IMR-90 (cell line): ENCODE results near the gene FAM174B. TPM values are rescaled to one million over a fixed set of nuclear protein-coding genes. Genes with fewer than 3 reads are reported as not detected.

Experiments
- ATAC-seq: fragments of 200-7000 bp; cut with Tn5 transposase; 2 replicates; pipeline ENCODE4 v1.9.1; 2020; ENCODE audit warnings: low read depth, mild to moderate bottlenecking, moderate library complexity
- BruUV-seq: library from RNA; stranded (reverse); fragments of 400-500 nt; replicated peaks from 2 replicates; lab custom pipeline; 2021; lab: Mats Ljungman, UMichigan
- CTCF ChIA-PET: fragments of 300-600 bp; formaldehyde crosslinking; extraction: SDS; loops from one replicate; lab custom pipeline; 2021; ENCODE audit warnings: antibody characterized with exemption; lab: Yijun Ruan, JAX
- POLR2A ChIA-PET: fragments of 300-600 bp; sonication (Branson Sonifier 250); formaldehyde crosslinking; loops from one replicate; lab custom pipeline; 2022; ENCODE audit warnings: antibody characterized with exemption; ENCODE audit not compliant: unreplicated experiment; lab: Charles Lee
- DNase-seq: peaks from one replicate; pipeline ENCODE4 v3.0.0; 2013
- H2AFZ ChIP-seq: replicated peaks from 2 replicates; pipeline ENCODE3; 2013; ENCODE audit warnings: low read length, mild to moderate bottlenecking; ENCODE audit not compliant: poor library complexity
- H2AK5ac ChIP-seq: 2 replicates; pipeline ENCODE4 v1.6.1; 2013; ENCODE audit warnings: low read depth, low read length, inconsistent platforms
- H2AK9ac ChIP-seq: replicated peaks from 2 replicates; pipeline ENCODE3; 2013; ENCODE audit warnings: mild to moderate bottlenecking, low read depth, low read length, moderate library complexity; ENCODE audit not compliant: poor library complexity
- H2BK120ac ChIP-seq: 2 replicates; pipeline ENCODE4 v1.6.1; 2013; ENCODE audit warnings: low read depth, low read length, inconsistent platforms
- H2BK15ac ChIP-seq: 3 replicates; pipeline ENCODE4 v1.6.1; 2013; ENCODE audit warnings: low read depth, low read length, inconsistent platforms
- H2BK20ac ChIP-seq: 2 replicates; pipeline ENCODE4 v1.6.1; 2013; ENCODE audit warnings: low read depth, mild to moderate bottlenecking, inconsistent platforms, low read length, moderate library complexity
- H2BK5ac ChIP-seq: 2 replicates; pipeline ENCODE4 v1.6.1; 2013; ENCODE audit warnings: mild to moderate bottlenecking, low read depth, low read length, inconsistent platforms; ENCODE audit not compliant: poor library complexity, severe bottlenecking
- H3K14ac ChIP-seq: replicated peaks from 2 replicates; pipeline ENCODE4 v1.6.1; 2013; ENCODE audit warnings: low read depth, low read length, inconsistent platforms
- H3K18ac ChIP-seq: 2 replicates; pipeline ENCODE4 v1.6.1; 2013; ENCODE audit warnings: low read depth, low read length, control low read depth
- H3K23ac ChIP-seq: 2 replicates; pipeline ENCODE4 v1.6.1; 2013; ENCODE audit warnings: low read depth, low read length, inconsistent platforms
- H3K27ac ChIP-seq: 2 replicates; pipeline ENCODE4 v1.5.1; 2013; ENCODE audit warnings: mild to moderate bottlenecking, control low read depth, low read length; ENCODE audit not compliant: insufficient read depth
- H3K27me3 ChIP-seq: 2 replicates; pipeline ENCODE4 v1.6.1; 2013; ENCODE audit warnings: low read length; ENCODE audit not compliant: control insufficient read depth, insufficient read depth
- H3K36me3 ChIP-seq: 2 replicates; pipeline ENCODE4 v1.6.1; 2013; ENCODE audit warnings: low read length, mixed read lengths; ENCODE audit not compliant: control insufficient read depth, insufficient read depth
- H3K4ac ChIP-seq: 2 replicates; pipeline ENCODE4 v1.6.1; 2013; ENCODE audit warnings: low read depth, low read length, inconsistent platforms
- H3K4me1 ChIP-seq: 2 replicates; pipeline ENCODE4 v1.6.1; 2013; ENCODE audit warnings: low read length, mixed read lengths; ENCODE audit not compliant: control insufficient read depth, insufficient read depth
- H3K4me2 ChIP-seq: 2 replicates; pipeline ENCODE4 v1.6.1; 2013; ENCODE audit warnings: low read depth, mild to moderate bottlenecking, control low read depth, low read length, moderate library complexity
- H3K4me3 ChIP-seq: 2 replicates; pipeline ENCODE4 v1.5.1; 2013; ENCODE audit warnings: low read depth, mild to moderate bottlenecking, control low read depth, low read length, moderate library complexity; ENCODE audit not compliant: insufficient read depth
- H3K56ac ChIP-seq: 2 replicates; pipeline ENCODE4 v1.6.1; 2013; ENCODE audit warnings: low read length, inconsistent platforms; ENCODE audit not compliant: insufficient read depth; ENCODE audit errors: extremely low read depth
- H3K79me1 ChIP-seq, 2 experiments: 2 replicates each; pipeline ENCODE4 v1.6.1; 2013; ENCODE audit warnings: low read length in 2 of 2, inconsistent platforms in 1 of 2, low read depth in 1 of 2
- H3K9ac ChIP-seq: 2 replicates; pipeline ENCODE4 v1.6.1; 2013; ENCODE audit warnings: low read depth, low read length, control low read depth
- H3K9me1 ChIP-seq: 2 replicates; pipeline ENCODE4 v1.6.1; 2013; ENCODE audit warnings: low read length, inconsistent platforms; ENCODE audit not compliant: insufficient read depth
- H3K9me3 ChIP-seq: 2 replicates; pipeline ENCODE4 v1.6.1; 2013; ENCODE audit warnings: low read length; ENCODE audit not compliant: control insufficient read depth, insufficient read depth
- H4K20me1 ChIP-seq: 2 replicates; pipeline ENCODE4 v1.6.1; 2013; ENCODE audit warnings: low read length, inconsistent platforms; ENCODE audit not compliant: insufficient read depth
- H4K5ac ChIP-seq: 2 replicates; pipeline ENCODE4 v1.6.1; 2013; ENCODE audit warnings: mild to moderate bottlenecking, low read depth, low read length, control low read depth
- H4K8ac ChIP-seq, 2 experiments: 2 replicates each; pipeline ENCODE4 v1.6.1; 2013; ENCODE audit warnings: low read depth in 2 of 2, low read length in 2 of 2, control low read depth in 1 of 2, inconsistent platforms in 1 of 2
- H4K91ac ChIP-seq: 2 replicates; pipeline ENCODE4 v1.6.1; 2013; ENCODE audit warnings: low read depth, low read length, inconsistent platforms; ENCODE audit not compliant: insufficient read depth
- BHLHE40 ChIP-seq: fragments of 150-350 bp; IDR thresholded peaks from 2 replicates; pipeline ENCODE4 v1.6.1; 2016; ENCODE audit warnings: mild to moderate bottlenecking, low read depth, low read length
- CEBPB ChIP-seq: IDR thresholded peaks from 2 replicates; pipeline ENCODE4 v1.6.1; 2012; ENCODE audit warnings: low read depth, low read length, improper control_type of control experiment
- CTCF ChIP-seq: conservative IDR thresholded peaks from 2 replicates; pipeline ENCODE4 v1.5.1; 2012; ENCODE audit warnings: mild to moderate bottlenecking, low read depth, low read length, improper control_type of control experiment
- ELK1 ChIP-seq: fragments of 150-350 bp; IDR thresholded peaks from 2 replicates; pipeline ENCODE4 v1.6.1; 2016; ENCODE audit warnings: low read depth, mild to moderate bottlenecking, low read length, moderate library complexity, borderline replicate concordance
- FOS ChIP-seq: fragments of 150-350 bp; IDR thresholded peaks from 2 replicates; pipeline ENCODE4 v1.6.1; 2016; ENCODE audit warnings: low read depth, low read length
- MAFK ChIP-seq: IDR thresholded peaks from 2 replicates; pipeline ENCODE4 v1.6.1; 2012; ENCODE audit warnings: low read depth, low read length, improper control_type of control experiment
- MAZ ChIP-seq: IDR thresholded peaks from 2 replicates; pipeline ENCODE4 v1.6.1; 2012; ENCODE audit warnings: low read depth, mild to moderate bottlenecking, low read length, improper control_type of control experiment, moderate library complexity, borderline replicate concordance
- MXI1 ChIP-seq: IDR thresholded peaks from 2 replicates; pipeline ENCODE4 v1.6.1; 2012; ENCODE audit warnings: low read depth, mild to moderate bottlenecking, low read length, moderate library complexity, borderline replicate concordance
- NFE2L2 ChIP-seq: fragments of 150-350 bp; IDR thresholded peaks from 2 replicates; pipeline ENCODE4 v1.6.1; 2016; ENCODE audit warnings: low read depth, mild to moderate bottlenecking, low read length
- POLR2A ChIP-seq: IDR thresholded peaks from 2 replicates; pipeline ENCODE4 v1.6.1; 2012; ENCODE audit warnings: mild to moderate bottlenecking, low read depth, low read length
- RAD21 ChIP-seq: IDR thresholded peaks from 2 replicates; pipeline ENCODE4 v1.6.1; 2012; ENCODE audit warnings: low read length, improper control_type of control experiment
- RCOR1 ChIP-seq: IDR thresholded peaks from 2 replicates; pipeline ENCODE4 v1.6.1; 2012; ENCODE audit warnings: mild to moderate bottlenecking, low read length, improper control_type of control experiment; ENCODE audit not compliant: insufficient replicate concordance
- RFX5 ChIP-seq: IDR thresholded peaks from 2 replicates; pipeline ENCODE4 v1.8.0; 2012; ENCODE audit warnings: low read depth, mild to moderate bottlenecking, low read length, moderate library complexity
- SMC3 ChIP-seq: fragments of 150-350 bp; IDR thresholded peaks from 2 replicates; pipeline ENCODE4 v1.6.1; 2016; ENCODE audit warnings: low read depth, mild to moderate bottlenecking, antibody characterized with exemption, low read length, moderate library complexity
- WGBS, 2 experiments: methylation state at CpG; one replicate each; pipeline versions ENCODE4 v1.1.5 to v1.1.7; 2013; ENCODE audit warnings: missing lambda C conversion rate in 2 of 2; ENCODE audit not compliant: insufficient read length in 1 of 2; ENCODE audit errors: extremely low coverage in 2 of 2; 5-methylcytosine and 5-hydroxymethylcytosine counted together
- dilution Hi-C: fragments of 300-500 bp; cut with HindIII; formaldehyde crosslinking; loops from one replicate; pipeline ENCODE4 v1.14.3; 2018; ENCODE audit warnings: low sequenced_read_pairs; ENCODE audit not compliant: unreplicated experiment
- in situ Hi-C: fragments of 300-500 bp; cut with MboI; formaldehyde crosslinking; loops from 3 replicates; pipeline ENCODE4 v1.14.3; 2019; ENCODE audit warnings: low sequenced_read_pairs, inconsistent platforms, mixed read lengths
- intact Hi-C: fragments of 100-400 bp; cut with micrococcal nuclease; formaldehyde crosslinking; loops from 2 replicates; pipeline ENCODE4 v1.10.0; 2022
- polyA plus RNA-seq, 3 experiments: library from polyadenylated mRNA; depleted of rRNA; stranded (reverse); fragments of >200 nt; gene quantifications; 2 replicates each; pipeline ENCODE4 v1.2.3, GENCODE V29; 2012; ENCODE audit warnings: low replicate concordance in 1 of 3
- total RNA-seq: library from RNA; depleted of rRNA; stranded (reverse); fragments of >200 nt; gene quantifications from 2 replicates; pipeline ENCODE4 v1.2.3, GENCODE V29; 2012
- TF ChIP-seq, protein P1 (sequence below): fragments of 150-350 bp; IDR thresholded peaks from 2 replicates; pipeline ENCODE4 v1.6.1; 2017; ENCODE audit warnings: mild to moderate bottlenecking, antibody characterized with exemption, low read length, low read depth

The FAM174B gene
- total and polyA plus RNA-seq, 2 of the 4 experiments (the other 2 are of a cell fraction) = 0.18 to 0.56 TPM

GRCh38 chr15:92629975-92630626, 25.5 kb downstream of the FAM174B start:
- H2BK120ac ChIP-seq = no peak overlapping the region
- H3K9me3 ChIP-seq = no peaks in the 10 kb centered on the region
- no peaks in the 10 kb centered on the region for H3K9me1 ChIP-seq
- no peak overlapping the region for H2AK5ac ChIP-seq
- no peak overlapping the region for H2BK15ac ChIP-seq
- TF ChIP-seq RCOR1 (no peak), NFE2L2 (no peak), CTCF (no peak), MXI1 (no peak), RAD21 (no peak), CEBPB (no peak), FOS (no peak), MAZ (no peak), POLR2A (no peak), SMC3 (no peak), BHLHE40 (no peak), ELK1 (no peak), RFX5 (no peak), MAFK (no peak)
- TF ChIP-seq, protein P1, sequence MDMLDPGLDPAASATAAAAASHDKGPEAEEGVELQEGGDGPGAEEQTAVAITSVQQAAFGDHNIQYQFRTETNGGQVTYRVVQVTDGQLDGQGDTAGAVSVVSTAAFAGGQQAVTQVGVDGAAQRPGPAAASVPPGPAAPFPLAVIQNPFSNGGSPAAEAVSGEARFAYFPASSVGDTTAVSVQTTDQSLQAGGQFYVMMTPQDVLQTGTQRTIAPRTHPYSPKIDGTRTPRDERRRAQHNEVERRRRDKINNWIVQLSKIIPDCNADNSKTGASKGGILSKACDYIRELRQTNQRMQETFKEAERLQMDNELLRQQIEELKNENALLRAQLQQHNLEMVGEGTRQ = no peak
- no peak overlapping the region for H3K27ac ChIP-seq
- intact Hi-C loops (no loop called here), in situ Hi-C loops (no loop called here), dilution Hi-C loops (no loop called here)
- H4K8ac ChIP-seq = no peak overlapping the region
- no peak overlapping the region for H3K4me2 ChIP-seq
- no peak overlapping the region for H3K56ac ChIP-seq
- no peak overlapping the region for H4K5ac ChIP-seq
- ChIA-PET CTCF (no interaction called here), POLR2A (no interaction called here)
- no peak overlapping the region for H3K18ac ChIP-seq
- no peaks in the 10 kb centered on the region; the same call in 1 of the 2 replicates for H3K27me3 ChIP-seq
- no peak overlapping the region for H3K4me3 ChIP-seq
- H3K23ac ChIP-seq = no peak overlapping the region
- peak overlapping the region; percentile 82 for H2AK9ac ChIP-seq
- H3K14ac ChIP-seq = no peak overlapping the region
- no peaks in the 10 kb centered on the region for H3K79me1 ChIP-seq
- H3K4me1 ChIP-seq = no peaks in the 10 kb centered on the region
- no TSS peak for BruUV-seq
- H3K36me3 ChIP-seq = no peaks in the 10 kb centered on the region
- no peak overlapping the region for H2AFZ ChIP-seq
- WGBS, 2 experiments = no CpG with 5 or more reads among the region's 11 CpGs
- no peak overlapping the region for H3K4ac ChIP-seq
- no peak overlapping the region for H2BK5ac ChIP-seq
- no peak overlapping the region for H3K9ac ChIP-seq
- no peak for ATAC-seq
- H4K91ac ChIP-seq = no peak overlapping the region
- H2BK20ac ChIP-seq = no peak overlapping the region
- no peaks in the 10 kb centered on the region for H4K20me1 ChIP-seq
- no peak for DNase-seq
